Right atrium auricular region (tissue), 2 donors: ENCODE data around the gene NFASC. TPM values are rescaled to one million over a fixed set of nuclear protein-coding genes. Genes with fewer than 3 reads are reported as not detected.

Source experiments
- DNase-seq: peaks from one replicate; pipeline ENCODE4 v3.0.0-alpha.2; 2019; ENCODE audit warnings: low spot score
- H3K27ac ChIP-seq, 2 donors: fragments of 200-600 bp; sonication (generic); 1 replicate in 1 of 2; 2 replicates in 1 of 2; pipeline ENCODE4 v1.5.1; 2016 to 2019
- H3K27me3 ChIP-seq, 2 donors: fragments of 200-600 bp; sonication (generic); one replicate each; pipeline versions ENCODE4 v1.5.1 to v1.6.0; 2017 to 2019
- H3K36me3 ChIP-seq: fragments of 200-600 bp; sonication (generic); one replicate; pipeline ENCODE4 v1.5.1; 2016
- H3K4me1 ChIP-seq, 2 donors: fragments of 200-600 bp; sonication (generic); one replicate each; pipeline versions ENCODE4 v1.5.1 to v1.6.0; 2017 to 2019
- H3K4me3 ChIP-seq, 2 donors: fragments of 200-600 bp; sonication (generic); 1 replicate in 1 of 2; 2 replicates in 1 of 2; pipeline ENCODE4 v1.5.1; 2017 to 2019; ENCODE audit warnings: mild to moderate bottlenecking in 1 of 2, moderate library complexity in 1 of 2
- H3K9me3 ChIP-seq, 2 donors: fragments of 200-600 bp; sonication (generic); one replicate each; pipeline ENCODE4 v1.5.1; 2019
- CTCF ChIP-seq, 2 donors: fragments of 200-600 bp; sonication (generic); IDR thresholded peaks; one replicate each; pipeline ENCODE4 v1.5.1; 2019; ENCODE audit warnings: antibody characterized with exemption in 2 of 2
- total RNA-seq, 2 donors: library from RNA; depleted of rRNA; stranded (reverse); fragments of >200 nt; gene quantifications; one replicate each; pipeline ENCODE4 v1.1.0, GENCODE V29; 2016

The NFASC gene
- total RNA-seq, 2 donors from 2014 or later, result 38.5 to 45.9 TPM

GRCh38 chr1:204880906-204881305 is 10.2 kb downstream of the NFASC start:
- no peak for TF ChIP-seq CTCF (IDR thresholded peaks at IDR 0.05)
- H3K27me3 ChIP-seq, result no peaks in the 10 kb centered on the region
- no peaks in the 10 kb centered on the region for H3K36me3 ChIP-seq
- no peak overlapping the region for H3K27ac ChIP-seq
- no peak overlapping the region for H3K4me3 ChIP-seq
- H3K4me1 ChIP-seq, result peaks cover 0 to 63% of the 10 kb centered on the region in 2 donors
- H3K9me3 ChIP-seq, result no peaks in the 10 kb centered on the region
- DNase-seq, result no peak

- DNase-seq, result no peak
- no peak overlapping the region for H3K27ac ChIP-seq
- H3K36me3 ChIP-seq, result no peaks in the 10 kb centered on the region
- no peaks in the 10 kb centered on the region for H3K9me3 ChIP-seq
- no peak for TF ChIP-seq CTCF (IDR thresholded peaks at IDR 0.05)
- no peaks in the 10 kb centered on the region for H3K27me3 ChIP-seq
- no peak overlapping the region for H3K4me3 ChIP-seq
- peaks cover 0 to 71% of the 10 kb centered on the region in 2 donors for H3K4me1 ChIP-seq
These were observed 11.8 kb downstream of the NFASC start for GRCh38 chr1:204882479-204882878.

- H3K27ac ChIP-seq, result no peak overlapping the region
- TF ChIP-seq CTCF (IDR thresholded peaks at IDR 0.05), result no peak
- no peak overlapping the region for H3K4me3 ChIP-seq
- H3K4me1 ChIP-seq, result peaks cover 0 to 73% of the 10 kb centered on the region in 2 donors
- H3K36me3 ChIP-seq, result no peaks in the 10 kb centered on the region
- DNase-seq, result peak; percentile 21
- no peaks in the 10 kb centered on the region for H3K27me3 ChIP-seq
- no peaks in the 10 kb centered on the region for H3K9me3 ChIP-seq
These were observed 12.7 kb downstream of the NFASC start for GRCh38 chr1:204883405-204883804.

- Histone ChIP-seq H3K9me3 (no peaks in the 10 kb centered on the region), H3K27ac (peak overlapping the region; percentile 4 to 19), H3K27me3 (no peaks in the 10 kb centered on the region), H3K4me1 (peaks cover 0 to 73% of the 10 kb centered on the region in 2 donors), H3K36me3 (no peaks in the 10 kb centered on the region), H3K4me3 (no peak overlapping the region)
- DNase-seq, result no peak
- TF ChIP-seq CTCF (IDR thresholded peaks at IDR 0.05), result no peak
These were observed 14.6 kb downstream of the NFASC start for GRCh38 chr1:204885288-204885711.

- H3K27me3 ChIP-seq, result no peaks in the 10 kb centered on the region
- H3K4me3 ChIP-seq, result no peak overlapping the region
- H3K9me3 ChIP-seq, result no peaks in the 10 kb centered on the region
- H3K36me3 ChIP-seq, result no peaks in the 10 kb centered on the region
- TF ChIP-seq CTCF (IDR thresholded peaks at IDR 0.05), result no peak
- peak overlapping the region in 1 of 2 donors; percentile 19 for H3K27ac ChIP-seq
- H3K4me1 ChIP-seq, result peaks cover 0 to 74% of the 10 kb centered on the region in 2 donors
- no peak for DNase-seq
These were observed 15.1 kb downstream of the NFASC start for GRCh38 chr1:204885790-204886189.

- no peak overlapping the region for H3K4me3 ChIP-seq
- no peaks in the 10 kb centered on the region for H3K9me3 ChIP-seq
- DNase-seq, result no peak
- no peaks in the 10 kb centered on the region for H3K36me3 ChIP-seq
- H3K4me1 ChIP-seq, result peaks cover 0 to 81% of the 10 kb centered on the region in 2 donors
- TF ChIP-seq CTCF (IDR thresholded peaks at IDR 0.05), result no peak
- no peak overlapping the region for H3K27ac ChIP-seq
- H3K27me3 ChIP-seq, result no peaks in the 10 kb centered on the region
These were observed 17.2 kb downstream of the NFASC start for GRCh38 chr1:204887846-204888245.
